H9 (cell line): ENCODE measurements around the gene ITPA. TPM values are rescaled to one million over a fixed set of nuclear protein-coding genes. Genes with fewer than 3 reads are reported as not detected.

Experiments
- DNase-seq: peaks from one replicate; pipeline ENCODE4 v3.0.0-alpha.2; 2017
- H2AFZ ChIP-seq: one replicate; pipeline ENCODE4 v1.6.1; 2013; ENCODE audit warnings: mild to moderate bottlenecking, low read length, control low read depth, moderate library complexity
- H2AK5ac ChIP-seq: 2 replicates; pipeline ENCODE4 v1.6.1; 2013; ENCODE audit warnings: low read length, control low read depth, mixed read lengths; ENCODE audit not compliant: insufficient read length
- H2BK120ac ChIP-seq: one replicate; pipeline ENCODE4 v1.6.1; 2013; ENCODE audit warnings: low read depth, mild to moderate bottlenecking, low read length, control low read depth, inconsistent platforms; ENCODE audit not compliant: poor library complexity, severe bottlenecking
- H2BK12ac ChIP-seq: 2 replicates; pipeline ENCODE4 v1.6.1; 2013; ENCODE audit warnings: low read length, control low read depth, mixed read lengths, low read depth; ENCODE audit not compliant: insufficient read length
- H2BK15ac ChIP-seq: 2 replicates; pipeline ENCODE4 v1.6.1; 2013; ENCODE audit warnings: low read depth, low read length, control low read depth
- H2BK20ac ChIP-seq: one replicate; pipeline ENCODE4 v1.6.1; 2013; ENCODE audit warnings: low read depth, mild to moderate bottlenecking, low read length, control low read depth, inconsistent platforms; ENCODE audit not compliant: poor library complexity, severe bottlenecking
- H2BK5ac ChIP-seq: 2 replicates; pipeline ENCODE4 v1.6.1; 2013; ENCODE audit warnings: low read length, control low read depth, mixed read lengths; ENCODE audit not compliant: insufficient read length
- H3K14ac ChIP-seq: 2 replicates; pipeline ENCODE4 v1.6.1; 2013; ENCODE audit warnings: low read length, control low read depth; ENCODE audit not compliant: insufficient read depth
- H3K18ac ChIP-seq: 2 replicates; pipeline ENCODE4 v1.6.1; 2013; ENCODE audit warnings: low read depth, mild to moderate bottlenecking, mixed read lengths, low read length, control low read depth; ENCODE audit not compliant: insufficient read length
- H3K23ac ChIP-seq: 2 replicates; pipeline ENCODE4 v1.6.1; 2013; ENCODE audit warnings: low read length, control low read depth, mixed read lengths, low read depth; ENCODE audit not compliant: insufficient read length
- H3K23me2 ChIP-seq: 2 replicates; pipeline ENCODE4 v1.6.1; 2013; ENCODE audit warnings: low read depth, mild to moderate bottlenecking, mixed read lengths, low read length, control low read depth; ENCODE audit not compliant: insufficient read length, poor library complexity, severe bottlenecking
- H3K27ac ChIP-seq: 2 replicates; pipeline ENCODE4 v1.5.1; 2013; ENCODE audit warnings: low read length, control low read depth, mixed read lengths, low read depth; ENCODE audit not compliant: insufficient read length
- H3K27me3 ChIP-seq: 2 replicates; pipeline ENCODE4 v1.6.1; 2013; ENCODE audit warnings: low read length, control low read depth, inconsistent platforms; ENCODE audit not compliant: insufficient read depth
- H3K4ac ChIP-seq: 2 replicates; pipeline ENCODE4 v1.6.1; 2013; ENCODE audit warnings: low read depth, mild to moderate bottlenecking, control low read depth, inconsistent platforms, low read length, moderate library complexity
- H3K4me1 ChIP-seq: 2 replicates; pipeline ENCODE4 v1.6.1; 2013; ENCODE audit warnings: low read length, control low read depth, inconsistent platforms; ENCODE audit not compliant: insufficient read depth
- H3K4me2 ChIP-seq: 2 replicates; pipeline ENCODE4 v1.6.1; 2013; ENCODE audit warnings: low read length, control low read depth, mixed read lengths; ENCODE audit not compliant: insufficient read length, insufficient read depth
- H3K56ac ChIP-seq: 2 replicates; pipeline ENCODE4 v1.6.1; 2013; ENCODE audit warnings: low read depth, mild to moderate bottlenecking, mixed read lengths, low read length, control low read depth; ENCODE audit not compliant: insufficient read length
- H3K79me1 ChIP-seq: 2 replicates; pipeline ENCODE4 v1.6.1; 2013; ENCODE audit warnings: low read depth, mild to moderate bottlenecking, moderate library complexity, low read length, control low read depth, inconsistent platforms; ENCODE audit not compliant: insufficient read depth, poor library complexity, severe bottlenecking
- H3K79me2 ChIP-seq: 2 replicates; pipeline ENCODE4 v1.6.1; 2013; ENCODE audit warnings: low read length, control low read depth, inconsistent platforms; ENCODE audit not compliant: insufficient read depth
- H3K9ac ChIP-seq: 2 replicates; pipeline ENCODE4 v1.6.1; 2013; ENCODE audit warnings: low read length, control low read depth, mixed read lengths; ENCODE audit not compliant: insufficient read length; ENCODE audit errors: extremely low read depth
- H3K9me3 ChIP-seq: one replicate; pipeline ENCODE4 v1.6.1; 2013; ENCODE audit warnings: low read depth, low read length, inconsistent platforms; ENCODE audit not compliant: control insufficient read depth
- H3T11ph ChIP-seq: one replicate; pipeline ENCODE4 v1.6.1; 2013; ENCODE audit warnings: mild to moderate bottlenecking, low read length, control low read depth, inconsistent platforms
- H4K20me1 ChIP-seq: one replicate; pipeline ENCODE4 v1.6.1; 2013; ENCODE audit not compliant: control insufficient read depth, insufficient read length, insufficient read depth
- H4K5ac ChIP-seq: 2 replicates; pipeline ENCODE4 v1.6.1; 2013; ENCODE audit warnings: low read depth, mild to moderate bottlenecking, mixed read lengths, low read length, control low read depth; ENCODE audit not compliant: insufficient read length
- H4K8ac ChIP-seq: replicated peaks from 2 replicates; pipeline ENCODE4 v1.6.1; 2013; ENCODE audit warnings: low read length, control low read depth, mixed read lengths, low read depth; ENCODE audit not compliant: insufficient read length
- H4K91ac ChIP-seq: 2 replicates; pipeline ENCODE4 v1.6.1; 2013; ENCODE audit warnings: low read depth, mild to moderate bottlenecking, moderate library complexity, mixed read lengths, low read length, control low read depth; ENCODE audit not compliant: insufficient read length
- H3K27ac Mint-ChIP-seq, 3 experiments: 2 replicates in 2 of 3; 3 replicates in 1 of 3; pipeline ENCODE4 v1.8.0; 2020 to 2021; ENCODE audit warnings: mixed read lengths in 3 of 3, mild to moderate bottlenecking in 1 of 3, moderate library complexity in 1 of 3
- H3K27me3 Mint-ChIP-seq: 2 replicates; pipeline ENCODE4 v1.8.0; 2021; ENCODE audit warnings: low read depth, mild to moderate bottlenecking, moderate library complexity, mixed read lengths
- H3K36me3 Mint-ChIP-seq, 3 experiments: 2 replicates in 2 of 3; 3 replicates in 1 of 3; pipeline ENCODE4 v1.8.0; 2020 to 2021; ENCODE audit warnings: low read depth in 3 of 3, mixed read lengths in 3 of 3; ENCODE audit not compliant: insufficient read depth in 1 of 3
- H3K4me1 Mint-ChIP-seq, 2 experiments: 2 replicates each; pipeline ENCODE4 v1.8.0; 2020; ENCODE audit warnings: mixed read lengths in 2 of 2
- H3K4me3 Mint-ChIP-seq, 2 experiments: 2 replicates in 1 of 2; 3 replicates in 1 of 2; pipeline ENCODE4 v1.8.0; 2020 to 2021; ENCODE audit warnings: mild to moderate bottlenecking in 2 of 2, mixed read lengths in 2 of 2, moderate library complexity in 1 of 2
- H3K9me3 Mint-ChIP-seq, 2 experiments: 2 replicates in 1 of 2; 3 replicates in 1 of 2; pipeline ENCODE4 v1.8.0; 2020; ENCODE audit warnings: mild to moderate bottlenecking in 2 of 2, mixed read lengths in 2 of 2, moderate library complexity in 1 of 2
- whole genome bisulfite sequencing: extraction: QIAGEN DNeasy Blood & Tissue Kit; methylation state at CpG from one replicate; pipeline ENCODE4 v1.1.7; 2013; ENCODE audit warnings: missing lambda C conversion rate, low lambda C conversion rate, mixed read lengths; ENCODE audit not compliant: insufficient read length; ENCODE audit errors: extremely low coverage; 5-methylcytosine and 5-hydroxymethylcytosine counted together
- total RNA-seq: library from RNA; stranded (reverse); gene quantifications from 2 replicates; pipeline ENCODE4 v1.2.1, GENCODE V29; 2021
- TF ChIP-seq, protein P1 (sequence below): fragments of 200-600 bp; sonication (generic); conservative IDR thresholded peaks from 3 replicates; pipeline ENCODE4 v1.8.0; 2021; ENCODE audit warnings: antibody characterized with exemption, mild to moderate bottlenecking

The ITPA gene
- total RNA-seq, 1 experiment from 2014 or later = 74.5 TPM

GRCh38 chr20:3180319-3180718, 29.0 kb upstream of the ITPA start:
- H3K4ac ChIP-seq = no peak overlapping the region
- no peak overlapping the region for H2AK5ac ChIP-seq
- H3K36me3 Mint-ChIP-seq = no peaks in the 10 kb centered on the region
- H3K27ac ChIP-seq = no peak overlapping the region
- no peak overlapping the region for H3T11ph ChIP-seq
- no peak overlapping the region for H2BK120ac ChIP-seq
- H2AFZ ChIP-seq = no peak overlapping the region
- TF ChIP-seq, protein P1, sequence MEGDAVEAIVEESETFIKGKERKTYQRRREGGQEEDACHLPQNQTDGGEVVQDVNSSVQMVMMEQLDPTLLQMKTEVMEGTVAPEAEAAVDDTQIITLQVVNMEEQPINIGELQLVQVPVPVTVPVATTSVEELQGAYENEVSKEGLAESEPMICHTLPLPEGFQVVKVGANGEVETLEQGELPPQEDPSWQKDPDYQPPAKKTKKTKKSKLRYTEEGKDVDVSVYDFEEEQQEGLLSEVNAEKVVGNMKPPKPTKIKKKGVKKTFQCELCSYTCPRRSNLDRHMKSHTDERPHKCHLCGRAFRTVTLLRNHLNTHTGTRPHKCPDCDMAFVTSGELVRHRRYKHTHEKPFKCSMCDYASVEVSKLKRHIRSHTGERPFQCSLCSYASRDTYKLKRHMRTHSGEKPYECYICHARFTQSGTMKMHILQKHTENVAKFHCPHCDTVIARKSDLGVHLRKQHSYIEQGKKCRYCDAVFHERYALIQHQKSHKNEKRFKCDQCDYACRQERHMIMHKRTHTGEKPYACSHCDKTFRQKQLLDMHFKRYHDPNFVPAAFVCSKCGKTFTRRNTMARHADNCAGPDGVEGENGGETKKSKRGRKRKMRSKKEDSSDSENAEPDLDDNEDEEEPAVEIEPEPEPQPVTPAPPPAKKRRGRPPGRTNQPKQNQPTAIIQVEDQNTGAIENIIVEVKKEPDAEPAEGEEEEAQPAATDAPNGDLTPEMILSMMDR = no peak
- DNase-seq = no peak
- no peak overlapping the region for H2BK12ac ChIP-seq
- no peaks in the 10 kb centered on the region for H3K79me1 ChIP-seq
- no peak overlapping the region for H3K4me3 Mint-ChIP-seq
- H3K79me2 ChIP-seq = no peaks in the 10 kb centered on the region
- H4K8ac ChIP-seq = no peak overlapping the region
- no peak overlapping the region for H2BK5ac ChIP-seq
- H3K27ac Mint-ChIP-seq = no peak overlapping the region
- H3K9me3 Mint-ChIP-seq = no peaks in the 10 kb centered on the region
- H3K14ac ChIP-seq = no peak overlapping the region
- no peak overlapping the region for H3K4me2 ChIP-seq
- no peaks in the 10 kb centered on the region for H3K27me3 ChIP-seq
- H4K20me1 ChIP-seq = no peaks in the 10 kb centered on the region
- H4K5ac ChIP-seq = no peak overlapping the region
- H3K23me2 ChIP-seq = no peaks in the 10 kb centered on the region
- H3K9me3 ChIP-seq = no peaks in the 10 kb centered on the region
- H3K4me1 Mint-ChIP-seq = peaks cover 8 to 9% of the 10 kb centered on the region in 2 experiments
- no peak overlapping the region for H3K56ac ChIP-seq
- H3K18ac ChIP-seq = no peak overlapping the region
- no CpG with 5 or more reads among the region's 4 CpGs for WGBS
- no peaks in the 10 kb centered on the region for H3K27me3 Mint-ChIP-seq
- H3K4me1 ChIP-seq = no peaks in the 10 kb centered on the region
- H2BK20ac ChIP-seq = no peak overlapping the region
- H3K9ac ChIP-seq = no peak overlapping the region
- no peak overlapping the region for H4K91ac ChIP-seq
- H2BK15ac ChIP-seq = no peak overlapping the region
- H3K23ac ChIP-seq = no peak overlapping the region
